GM06990 (cell line): ENCODE data around the gene PABPN1L.

Source experiments
- DNase-seq: peaks from one replicate; pipeline ENCODE4 v3.0.0-alpha.2; 2011; ENCODE audit not compliant: insufficient read length; ENCODE audit errors: extremely low read depth
- H3K27me3 ChIP-seq: replicated peaks from 2 replicates; pipeline ENCODE4 v1.6.0; 2011; ENCODE audit warnings: low read length; ENCODE audit not compliant: control insufficient read depth, insufficient read depth
- H3K36me3 ChIP-seq: 2 replicates; pipeline ENCODE4 v1.5.1; 2011; ENCODE audit warnings: low read length; ENCODE audit not compliant: control insufficient read depth, insufficient read depth
- H3K4me3 ChIP-seq: replicated peaks from 2 replicates; pipeline ENCODE4 v1.5.1; 2011; ENCODE audit warnings: low read depth, mild to moderate bottlenecking, control low read depth, low read length
- TF ChIP-seq, protein P1 (sequence below): IDR thresholded peaks from 2 replicates; pipeline ENCODE4 v1.5.1; 2011; ENCODE audit warnings: low read length, control low read depth, mild to moderate bottlenecking, inconsistent platforms; ENCODE audit not compliant: insufficient read depth, poor library complexity, severe bottlenecking

The PABPN1L gene

DNA sequence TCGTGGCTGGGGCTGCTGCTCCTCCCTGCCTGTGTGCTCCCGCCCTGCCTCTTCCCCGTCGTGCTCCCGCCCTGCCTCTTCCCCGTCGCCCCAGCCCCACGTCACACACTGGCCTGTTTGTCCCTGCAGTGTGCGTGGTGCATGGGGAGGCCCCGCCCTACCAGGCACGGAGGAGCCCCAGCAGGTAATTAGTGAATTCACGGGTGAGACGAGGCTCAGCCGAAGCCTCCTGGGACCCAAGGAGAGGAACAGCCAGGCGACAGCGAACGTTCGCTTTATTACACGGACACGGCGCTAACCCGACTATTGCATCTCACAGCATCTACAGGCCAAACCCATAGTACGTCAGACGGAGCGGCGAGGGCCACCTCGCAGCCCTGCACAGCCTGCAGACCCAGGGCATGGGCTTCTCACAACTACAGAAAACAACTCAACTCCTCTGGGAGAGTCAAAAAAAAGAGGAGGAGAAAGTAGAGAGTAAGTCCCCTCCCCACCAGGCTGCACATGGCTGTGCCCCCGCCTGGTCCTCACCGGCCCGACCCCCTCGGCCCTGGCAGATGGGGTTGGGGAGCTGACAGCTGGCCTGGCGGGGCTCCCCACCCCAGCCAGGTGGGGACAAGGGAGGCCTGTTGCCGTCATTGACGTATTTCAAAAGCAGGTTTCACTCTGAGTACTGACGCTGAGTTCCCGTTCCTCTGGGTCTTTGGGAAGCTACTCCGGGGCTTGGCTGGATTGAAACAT lies 4.3 kb upstream of the PABPN1L start:
- Histone ChIP-seq H3K27me3 (no peaks in the 10 kb centered on the region; the same call in 1 of the 2 replicates), H3K36me3 (no peaks in the 10 kb centered on the region; the same call in 1 of the 2 replicates), H3K4me3 (no peak overlapping the region)
- TF ChIP-seq, protein P1, sequence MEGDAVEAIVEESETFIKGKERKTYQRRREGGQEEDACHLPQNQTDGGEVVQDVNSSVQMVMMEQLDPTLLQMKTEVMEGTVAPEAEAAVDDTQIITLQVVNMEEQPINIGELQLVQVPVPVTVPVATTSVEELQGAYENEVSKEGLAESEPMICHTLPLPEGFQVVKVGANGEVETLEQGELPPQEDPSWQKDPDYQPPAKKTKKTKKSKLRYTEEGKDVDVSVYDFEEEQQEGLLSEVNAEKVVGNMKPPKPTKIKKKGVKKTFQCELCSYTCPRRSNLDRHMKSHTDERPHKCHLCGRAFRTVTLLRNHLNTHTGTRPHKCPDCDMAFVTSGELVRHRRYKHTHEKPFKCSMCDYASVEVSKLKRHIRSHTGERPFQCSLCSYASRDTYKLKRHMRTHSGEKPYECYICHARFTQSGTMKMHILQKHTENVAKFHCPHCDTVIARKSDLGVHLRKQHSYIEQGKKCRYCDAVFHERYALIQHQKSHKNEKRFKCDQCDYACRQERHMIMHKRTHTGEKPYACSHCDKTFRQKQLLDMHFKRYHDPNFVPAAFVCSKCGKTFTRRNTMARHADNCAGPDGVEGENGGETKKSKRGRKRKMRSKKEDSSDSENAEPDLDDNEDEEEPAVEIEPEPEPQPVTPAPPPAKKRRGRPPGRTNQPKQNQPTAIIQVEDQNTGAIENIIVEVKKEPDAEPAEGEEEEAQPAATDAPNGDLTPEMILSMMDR: no peak
- DNase-seq: no peak

DNA sequence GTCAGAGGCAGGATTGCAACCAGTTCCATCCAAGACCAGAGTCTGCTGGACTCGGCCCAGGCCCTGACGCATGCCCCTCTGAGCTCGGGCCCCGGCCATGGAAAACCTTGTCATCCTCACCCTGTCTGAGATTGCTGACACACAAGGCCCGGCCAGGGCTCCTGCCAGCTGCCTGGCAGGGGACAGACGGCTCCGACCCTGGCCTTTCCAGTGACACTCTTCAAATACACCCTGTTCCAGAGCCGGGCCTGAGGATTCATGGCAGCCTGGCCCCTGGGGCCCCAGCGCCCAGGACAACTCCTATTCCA lies 3.2 kb upstream of the PABPN1L start:
- Histone ChIP-seq H3K4me3 (no peak overlapping the region), H3K27me3 (no peaks in the 10 kb centered on the region; the same call in 1 of the 2 replicates), H3K36me3 (no peaks in the 10 kb centered on the region)
- no peak for DNase-seq
- TF ChIP-seq, protein P1: no peak

- H3K27me3 ChIP-seq: no peaks in the 10 kb centered on the region; the same call in 1 of the 2 replicates
- TF ChIP-seq, protein P1: no peak
- H3K36me3 ChIP-seq: no peaks in the 10 kb centered on the region
- H3K4me3 ChIP-seq: no peak overlapping the region
- no peak for DNase-seq
Observed at GRCh38 chr16:88868974-88869672, 2.7 kb upstream of the PABPN1L start.

- no peaks in the 10 kb centered on the region; the same call in 1 of the 2 replicates for H3K27me3 ChIP-seq
- TF ChIP-seq, protein P1: no peak
- no peak for DNase-seq
- no peaks in the 10 kb centered on the region for H3K36me3 ChIP-seq
- H3K4me3 ChIP-seq: no peak overlapping the region
Observed at GRCh38 chr16:88867581-88868246, 1.3 kb upstream of the PABPN1L start.

DNA sequence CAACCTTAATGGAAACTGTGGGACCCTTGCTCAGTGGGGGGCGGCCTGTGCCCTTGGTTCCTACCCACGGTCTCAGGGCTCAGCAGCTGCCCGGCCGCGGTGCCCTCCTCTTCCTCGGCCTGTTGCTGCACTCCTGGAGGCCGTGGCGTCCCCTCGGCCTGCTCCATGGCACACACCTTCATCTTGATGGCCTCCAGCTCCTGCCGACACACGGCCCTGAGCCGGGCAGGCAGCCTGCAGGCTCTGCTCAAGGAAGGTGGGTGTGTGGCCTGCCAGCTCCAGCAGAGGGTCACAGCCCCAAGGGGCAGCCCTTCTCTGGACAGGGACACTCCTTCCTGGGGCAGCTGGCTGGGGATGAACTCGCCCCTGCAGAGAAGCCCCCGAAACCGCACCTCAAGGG lies 718 bp downstream of the PABPN1L start:
- TF ChIP-seq, protein P1: no peak
- Histone ChIP-seq H3K27me3 (no peaks in the 10 kb centered on the region; the same call in 1 of the 2 replicates), H3K4me3 (no peak overlapping the region), H3K36me3 (peaks cover 3% of the 10 kb centered on the region)
- DNase-seq: no peak
